ENCODE results near the gene MINDY2. TPM values are rescaled to one million over a fixed set of nuclear protein-coding genes. Genes with fewer than 3 reads are reported as not detected.

The MINDY2 gene
- total RNA-seq, 2 experiments from 2014 or later: 7.5 to 7.7 TPM

GRCh38 chr15:58755350-58755749, 15.8 kb upstream of the MINDY2 start:
- no peak overlapping the region for H3K4me3 Mint-ChIP-seq
- intact Hi-C loops (cut with DNase I, micrococcal nuclease): loop anchor here in 1 of 2 experiments (2.0 to 5.0 kb wide), 2 partner anchors 13 to 483 kb away; no protein-coding TSS in a partner anchor
- H3K4me1 Mint-ChIP-seq (ENCODE audit: low read depth): peaks cover 3% of the 10 kb centered on the region
- DNase-seq (no peak), ATAC-seq (ENCODE audit: poor library complexity) (no peak)
- no peaks in the 10 kb centered on the region for H3K36me3 ChIP-seq (ENCODE audit: insufficient read depth, low read length)
- CTCF ChIA-PET: no interaction called here
- no peaks in the 10 kb centered on the region for H3K27me3 ChIP-seq (ENCODE audit: control insufficient read depth in 1 of 2, insufficient read depth in 2 of 2, low read length in 2 of 2)
- no peak for TF ChIP-seq CTCF (IDR thresholded peaks at IDR 0.05)
- H3K27me3 Mint-ChIP-seq: no peaks in the 10 kb centered on the region
- no peak overlapping the region for H3K4me3 ChIP-seq (ENCODE audit: low read length)
- no peaks in the 10 kb centered on the region for H3K36me3 Mint-ChIP-seq (ENCODE audit: low read depth)
- no peaks in the 10 kb centered on the region for H3K9me3 ChIP-seq (ENCODE audit: control insufficient read depth in 1 of 2, insufficient read depth in 1 of 2, low read length in 2 of 2)
- POLR2A ChIA-PET: interaction anchor here (3.8 kb wide), 1 partner anchor 15 kb away, joined by 11 read pairs; the partner anchor contains the start of gene MINDY2
- peaks cover 5% of the 10 kb centered on the region for H3K4me1 ChIP-seq (ENCODE audit: insufficient read depth, low read length)
- H3K27ac Mint-ChIP-seq: no peak overlapping the region
- no peak overlapping the region for H3K27ac ChIP-seq (ENCODE audit: low read depth in 1 of 2, low read length in 2 of 2)
- H3K9me3 Mint-ChIP-seq: no peaks in the 10 kb centered on the region

- intact Hi-C loops (cut with DNase I, micrococcal nuclease): loop anchor here in 1 of 2 experiments (2.0 to 5.0 kb wide), 2 partner anchors 13 to 484 kb away; no protein-coding TSS in a partner anchor
- no peak for TF ChIP-seq CTCF (IDR thresholded peaks at IDR 0.05)
- Histone ChIP-seq H3K36me3 (ENCODE audit: insufficient read depth, low read length) (no peaks in the 10 kb centered on the region), H3K4me1 (ENCODE audit: insufficient read depth, low read length) (no peaks in the 10 kb centered on the region), H3K9me3 (ENCODE audit: control insufficient read depth in 1 of 2, insufficient read depth in 1 of 2, low read length in 2 of 2) (no peaks in the 10 kb centered on the region), H3K27ac (ENCODE audit: low read depth in 1 of 2, low read length in 2 of 2) (no peak overlapping the region), H3K4me3 (ENCODE audit: low read length) (no peak overlapping the region), H3K27me3 (ENCODE audit: control insufficient read depth in 1 of 2, insufficient read depth in 2 of 2, low read length in 2 of 2) (no peaks in the 10 kb centered on the region)
- Mint-ChIP-seq H3K27ac (no peak overlapping the region), H3K9me3 (no peaks in the 10 kb centered on the region), H3K4me1 (ENCODE audit: low read depth) (no peaks in the 10 kb centered on the region), H3K27me3 (no peaks in the 10 kb centered on the region), H3K36me3 (ENCODE audit: low read depth) (no peaks in the 10 kb centered on the region), H3K4me3 (no peak overlapping the region)
- DNase-seq (peak in 1 of 14 experiments; percentile 19), ATAC-seq (ENCODE audit: poor library complexity) (no peak)
- ChIA-PET POLR2A (interaction anchor here (3.8 kb wide), 1 partner anchor 15 kb away, joined by 11 read pairs; the partner anchor contains the start of gene MINDY2), CTCF (interaction anchor here (1.0 kb wide), 1 partner anchor 15 kb away, joined by 3 read pairs; no protein-coding TSS in a partner anchor)
Measured at GRCh38 chr15:58755956-58756355, 15.1 kb upstream of the MINDY2 start.

DNA sequence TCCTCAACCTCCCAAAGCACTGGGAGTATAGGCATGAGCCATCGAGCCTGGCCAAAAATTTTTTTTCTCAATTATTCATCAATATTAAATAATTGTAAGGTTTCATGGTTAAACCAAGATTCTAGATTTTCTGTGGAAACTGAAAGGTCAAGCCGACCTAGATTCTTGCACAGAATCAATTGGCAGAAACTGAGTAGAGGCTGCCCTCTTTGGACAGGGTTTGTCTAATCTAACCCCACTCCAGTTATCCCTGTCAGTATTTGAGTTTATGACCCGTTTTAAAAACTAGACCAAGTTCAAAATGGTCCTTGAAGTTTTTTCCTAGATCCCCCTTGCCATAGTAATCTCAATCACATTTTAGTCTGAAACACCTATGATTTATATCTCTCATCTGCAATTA, 13.0 kb upstream of the MINDY2 start:
- Mint-ChIP-seq H3K27ac (no peak overlapping the region), H3K9me3 (no peaks in the 10 kb centered on the region), H3K27me3 (no peaks in the 10 kb centered on the region), H3K4me3 (no peak overlapping the region), H3K36me3 (ENCODE audit: low read depth) (no peaks in the 10 kb centered on the region), H3K4me1 (ENCODE audit: low read depth) (no peaks in the 10 kb centered on the region)
- ATAC-seq (ENCODE audit: poor library complexity) (no peak), DNase-seq (peak in 1 of 14 experiments; percentile 19)
- no peak overlapping the region for H3K27ac ChIP-seq (ENCODE audit: low read depth in 1 of 2, low read length in 2 of 2)
- H3K4me3 ChIP-seq (ENCODE audit: low read length): no peak overlapping the region
- intact Hi-C loops (cut with DNase I, micrococcal nuclease): loop anchor here in 1 of 2 experiments (5.0 kb wide), 1 partner anchor 486 kb away; no protein-coding TSS in a partner anchor
- H3K36me3 ChIP-seq (ENCODE audit: insufficient read depth, low read length): no peaks in the 10 kb centered on the region
- TF ChIP-seq CTCF (IDR thresholded peaks at IDR 0.05): no peak
- ChIA-PET CTCF (interaction anchor here (1.4 kb wide), 1 partner anchor 13 kb away, joined by 5 read pairs; the partner anchor contains the start of gene MINDY2), POLR2A (interaction anchor here (0.6 to 3.8 kb wide), 2 partner anchors 12 to 158 kb away, joined by 3 to 11 read pairs; partner anchors contain the start of gene MINDY2)
- no peaks in the 10 kb centered on the region for H3K4me1 ChIP-seq (ENCODE audit: insufficient read depth, low read length)
- H3K9me3 ChIP-seq (ENCODE audit: control insufficient read depth in 1 of 2, insufficient read depth in 1 of 2, low read length in 2 of 2): no peaks in the 10 kb centered on the region
- no peaks in the 10 kb centered on the region for H3K27me3 ChIP-seq (ENCODE audit: control insufficient read depth in 1 of 2, insufficient read depth in 2 of 2, low read length in 2 of 2)

Data from CD4-positive, alpha-beta T cell (primary cell).